SK-N-MC (cell line): ENCODE results near the gene C1orf105.

Experiments used
- EZH2 ChIP-seq: fragments of 200-600 bp; sonication (generic); IDR thresholded peaks from one replicate; pipeline ENCODE4 v1.6.1; 2017; ENCODE audit warnings: antibody characterized with exemption
- POLR2AphosphoS5 ChIP-seq: IDR thresholded peaks from 2 replicates; pipeline ENCODE4 v1.6.1; 2012; ENCODE audit warnings: mild to moderate bottlenecking, low read depth, low read length, borderline replicate concordance

DNA sequence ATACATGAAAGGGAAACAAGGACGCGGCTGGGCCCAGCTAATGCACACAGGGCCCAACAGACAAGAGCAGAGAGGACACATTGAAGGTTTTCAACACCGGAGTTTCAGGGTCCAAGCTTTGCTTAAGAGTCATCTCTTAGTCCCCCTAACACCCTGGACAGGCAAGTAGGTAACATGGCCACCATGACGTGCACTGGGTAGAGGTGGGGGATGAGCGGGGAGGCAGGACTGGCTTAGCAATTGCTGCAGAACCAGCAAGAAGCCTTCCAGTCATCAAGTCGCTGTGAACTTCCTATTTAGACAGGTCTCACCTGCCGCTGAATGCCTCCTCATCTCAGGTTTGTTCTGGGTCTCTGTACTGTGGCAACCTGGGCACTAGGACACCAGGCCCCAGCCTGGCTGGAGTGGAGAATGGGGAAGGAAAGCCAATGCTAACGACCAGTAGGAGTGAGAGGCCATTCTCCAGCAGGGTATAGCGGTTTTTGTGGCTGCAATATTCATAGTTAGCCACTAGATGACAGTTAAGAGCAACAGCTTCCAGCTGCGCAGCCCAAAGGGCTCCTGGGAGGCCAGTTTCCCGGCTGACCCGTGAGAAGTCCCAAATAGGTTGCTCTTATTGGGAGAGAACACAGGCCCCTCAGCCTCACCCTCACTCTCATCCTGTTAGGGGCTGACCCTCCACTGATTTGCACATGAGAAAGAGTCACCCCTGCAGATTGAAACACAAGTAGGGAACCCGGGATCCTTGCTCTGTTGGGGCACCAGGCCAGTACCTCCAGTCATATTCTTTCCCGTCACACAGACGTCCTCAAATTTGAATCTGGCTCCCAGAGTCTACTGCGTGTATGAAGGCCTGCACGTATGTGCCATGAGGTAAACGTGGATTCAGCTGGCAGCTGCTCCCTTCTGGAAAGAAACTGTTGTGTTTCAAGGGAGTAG lies 29.4 kb downstream of the C1orf105 start:
- TF ChIP-seq POLR2AphosphoS5 (no peak), EZH2 (no peak)
